Measurements from ENCODE around the gene SYNE3. TPM values are rescaled to one million over a fixed set of nuclear protein-coding genes. Genes with fewer than 3 reads are reported as not detected.

Gene SYNE3
- total RNA-seq, 1 donor from 2014 or later: 0.62 TPM

DNA sequence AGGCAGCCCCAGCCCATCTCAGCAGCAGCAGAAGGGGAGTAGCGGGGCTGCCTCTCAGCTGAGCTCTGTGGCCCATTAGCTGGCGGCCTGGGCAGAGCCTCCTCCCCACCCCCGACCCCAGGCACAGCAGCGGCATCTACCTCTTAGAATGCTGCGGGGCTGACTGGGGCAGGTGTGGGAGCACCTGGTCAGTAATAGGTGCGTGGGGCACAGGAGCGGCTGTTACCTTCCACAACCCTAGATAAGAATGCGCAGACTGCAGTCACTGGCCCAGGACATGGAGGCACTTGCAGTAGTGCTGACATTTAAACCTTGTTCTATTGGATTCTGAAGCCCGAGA is 35.6 kb downstream of the SYNE3 start:
- TF ChIP-seq CTCF (IDR thresholded peaks at IDR 0.05; ENCODE audit: unreplicated experiment): no peak
- peaks cover 2% of the 10 kb centered on the region for H3K27me3 Mint-ChIP-seq (ENCODE audit: unreplicated experiment)
- no peaks in the 10 kb centered on the region for H3K4me1 Mint-ChIP-seq (ENCODE audit: unreplicated experiment)
- DNase-seq (ENCODE audit: low spot score): no peak
- H3K27ac Mint-ChIP-seq (ENCODE audit: unreplicated experiment): no peak overlapping the region
- H3K9me3 Mint-ChIP-seq (ENCODE audit: unreplicated experiment): no peaks in the 10 kb centered on the region
- H3K4me3 Mint-ChIP-seq (ENCODE audit: unreplicated experiment): no peak overlapping the region
- H3K36me3 Mint-ChIP-seq (ENCODE audit: low read depth, unreplicated experiment): no peaks in the 10 kb centered on the region

GRCh38 chr14:95480109-95480886 is 36.2 kb downstream of the SYNE3 start:
- no peaks in the 10 kb centered on the region for H3K36me3 Mint-ChIP-seq (ENCODE audit: low read depth, unreplicated experiment)
- no peak for DNase-seq (ENCODE audit: low spot score)
- no peak for TF ChIP-seq CTCF (IDR thresholded peaks at IDR 0.05; ENCODE audit: unreplicated experiment)
- H3K27me3 Mint-ChIP-seq (ENCODE audit: unreplicated experiment): peaks cover 2% of the 10 kb centered on the region
- H3K4me1 Mint-ChIP-seq (ENCODE audit: unreplicated experiment): no peaks in the 10 kb centered on the region
- no peak overlapping the region for H3K27ac Mint-ChIP-seq (ENCODE audit: unreplicated experiment)
- no peak overlapping the region for H3K4me3 Mint-ChIP-seq (ENCODE audit: unreplicated experiment)
- H3K9me3 Mint-ChIP-seq (ENCODE audit: unreplicated experiment): no peaks in the 10 kb centered on the region

- Mint-ChIP-seq H3K27ac (ENCODE audit: unreplicated experiment) (no peak overlapping the region), H3K27me3 (ENCODE audit: unreplicated experiment) (peaks cover 2% of the 10 kb centered on the region), H3K36me3 (ENCODE audit: low read depth, unreplicated experiment) (no peaks in the 10 kb centered on the region), H3K9me3 (ENCODE audit: unreplicated experiment) (no peaks in the 10 kb centered on the region), H3K4me3 (ENCODE audit: unreplicated experiment) (no peak overlapping the region), H3K4me1 (ENCODE audit: unreplicated experiment) (peaks cover 2% of the 10 kb centered on the region)
- no peak for TF ChIP-seq CTCF (IDR thresholded peaks at IDR 0.05; ENCODE audit: unreplicated experiment)
- no peak for DNase-seq (ENCODE audit: low spot score)
These were observed 37.0 kb downstream of the SYNE3 start for GRCh38 chr14:95479494-95479893.

DNA sequence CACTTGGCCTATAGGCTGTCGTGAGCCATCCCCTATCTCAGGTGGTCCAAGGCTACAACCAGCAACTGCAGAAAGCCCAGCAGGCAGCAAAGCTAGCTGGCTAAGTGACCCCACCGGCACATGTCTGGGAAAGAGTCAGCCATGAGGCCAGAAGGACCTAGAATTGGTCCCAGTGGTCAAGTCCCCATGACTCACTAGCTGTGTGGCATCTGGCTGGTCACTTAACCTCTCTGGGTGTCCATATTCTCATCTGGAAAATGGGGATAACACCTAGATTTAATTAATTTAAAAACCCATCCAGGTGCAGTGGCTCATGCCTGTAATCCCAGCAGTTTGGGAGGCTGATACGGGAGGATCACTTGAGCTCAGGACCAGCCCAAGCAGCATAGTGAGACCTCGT is 37.6 kb downstream of the SYNE3 start:
- Mint-ChIP-seq H3K4me1 (ENCODE audit: unreplicated experiment) (peaks cover 6% of the 10 kb centered on the region), H3K27me3 (ENCODE audit: unreplicated experiment) (peaks cover 2% of the 10 kb centered on the region), H3K27ac (ENCODE audit: unreplicated experiment) (no peak overlapping the region), H3K9me3 (ENCODE audit: unreplicated experiment) (no peaks in the 10 kb centered on the region), H3K4me3 (ENCODE audit: unreplicated experiment) (no peak overlapping the region), H3K36me3 (ENCODE audit: low read depth, unreplicated experiment) (no peaks in the 10 kb centered on the region)
- no peak for TF ChIP-seq CTCF (IDR thresholded peaks at IDR 0.05; ENCODE audit: unreplicated experiment)
- DNase-seq (ENCODE audit: low spot score): no peak

GRCh38 chr14:95478309-95478708 is 38.1 kb downstream of the SYNE3 start:
- no peak for TF ChIP-seq CTCF (IDR thresholded peaks at IDR 0.05; ENCODE audit: unreplicated experiment)
- DNase-seq (ENCODE audit: low spot score): no peak

More at GRCh38 chr14:95478309-95478708, 38.1 kb downstream of the SYNE3 start:
- Mint-ChIP-seq H3K27ac (ENCODE audit: unreplicated experiment) (no peak overlapping the region), H3K4me1 (ENCODE audit: unreplicated experiment) (peaks cover 6% of the 10 kb centered on the region), H3K4me3 (ENCODE audit: unreplicated experiment) (no peak overlapping the region), H3K36me3 (ENCODE audit: low read depth, unreplicated experiment) (no peaks in the 10 kb centered on the region), H3K27me3 (ENCODE audit: unreplicated experiment) (peaks cover 3% of the 10 kb centered on the region), H3K9me3 (ENCODE audit: unreplicated experiment) (no peaks in the 10 kb centered on the region)

Measured in endothelial cell (in vitro differentiated cells).